Measurements from ENCODE around the gene ZCCHC2. TPM values are rescaled to one million over a fixed set of nuclear protein-coding genes. Genes with fewer than 3 reads are reported as not detected.
A peak's percentile ranks its signal among the peaks of the same experiment; 100 is the strongest.

The ZCCHC2 gene
- total and polyA plus RNA-seq, 2 of the 13 experiments (the other 11 are each of a cell fraction or from before 2014, with no cell fraction given) = 62.5 to 76.1 TPM

DNA sequence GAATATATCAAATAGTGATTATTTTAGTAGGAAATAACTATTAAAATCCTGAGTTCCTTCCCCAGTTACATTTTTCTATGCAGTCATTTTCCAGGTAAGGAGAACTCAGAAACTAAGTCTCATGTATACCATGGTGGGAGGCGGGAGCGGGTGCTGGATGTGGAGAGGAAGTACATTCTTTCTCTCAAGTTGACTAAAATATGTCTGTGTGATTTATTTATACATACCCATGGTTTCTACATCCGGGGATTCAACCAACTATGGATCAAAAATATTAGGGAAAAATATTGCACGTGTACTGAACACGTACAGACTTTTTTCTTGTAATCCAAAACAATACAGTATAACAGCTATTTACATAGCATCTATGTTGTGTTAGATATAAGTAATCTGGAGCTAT lies 6.8 kb downstream of the ZCCHC2 start:
- peak overlapping the region in 1 of 3 experiments; percentile 22; a peak in 1 of 6 replicates for H3K4me3 ChIP-seq (replicated peaks in 1 of 3; ENCODE audit: insufficient read depth in 1 of 3, low read depth in 2 of 3, low read length in 3 of 3)
- H3K9me3 ChIP-seq (ENCODE audit: low read length) = no peaks in the 10 kb centered on the region
- H3K4me2 ChIP-seq (ENCODE audit: low read depth, low read length) = peak overlapping the region; percentile 58
- ATAC-seq = no peak
- no TSS peak for BruUV-seq (replicated peaks)
- TF ChIP-seq FOXM1 (CRISPR knock-in tag; IDR thresholded peaks at IDR 0.05) (no peak), CBX1 (IDR thresholded peaks at IDR 0.05; ENCODE audit: low read depth) (no peak), HDAC1 (CRISPR knock-in tag; IDR thresholded peaks at IDR 0.05) (no peak), ZBTB42 (CRISPR knock-in tag; IDR thresholded peaks at IDR 0.05) (no peak), ZNF577 (CRISPR knock-in tag; IDR thresholded peaks at IDR 0.05; ENCODE audit: borderline replicate concordance, low read depth) (no peak), ARID2 (CRISPR knock-in tag; IDR thresholded peaks at IDR 0.05; ENCODE audit: borderline replicate concordance) (no peak), ZNF781 (CRISPR knock-in tag; IDR thresholded peaks at IDR 0.05; ENCODE audit: borderline replicate concordance, not compliant biosample characterization) (no peak), ZNF839 (CRISPR knock-in tag; IDR thresholded peaks at IDR 0.05; ENCODE audit: borderline replicate concordance) (no peak), ZC3H13 (CRISPR knock-in tag; IDR thresholded peaks at IDR 0.05) (no peak), ZSCAN21 (CRISPR knock-in tag; IDR thresholded peaks at IDR 0.05; ENCODE audit: borderline replicate concordance) (no peak)
- TF ChIP-seq, protein P1, sequence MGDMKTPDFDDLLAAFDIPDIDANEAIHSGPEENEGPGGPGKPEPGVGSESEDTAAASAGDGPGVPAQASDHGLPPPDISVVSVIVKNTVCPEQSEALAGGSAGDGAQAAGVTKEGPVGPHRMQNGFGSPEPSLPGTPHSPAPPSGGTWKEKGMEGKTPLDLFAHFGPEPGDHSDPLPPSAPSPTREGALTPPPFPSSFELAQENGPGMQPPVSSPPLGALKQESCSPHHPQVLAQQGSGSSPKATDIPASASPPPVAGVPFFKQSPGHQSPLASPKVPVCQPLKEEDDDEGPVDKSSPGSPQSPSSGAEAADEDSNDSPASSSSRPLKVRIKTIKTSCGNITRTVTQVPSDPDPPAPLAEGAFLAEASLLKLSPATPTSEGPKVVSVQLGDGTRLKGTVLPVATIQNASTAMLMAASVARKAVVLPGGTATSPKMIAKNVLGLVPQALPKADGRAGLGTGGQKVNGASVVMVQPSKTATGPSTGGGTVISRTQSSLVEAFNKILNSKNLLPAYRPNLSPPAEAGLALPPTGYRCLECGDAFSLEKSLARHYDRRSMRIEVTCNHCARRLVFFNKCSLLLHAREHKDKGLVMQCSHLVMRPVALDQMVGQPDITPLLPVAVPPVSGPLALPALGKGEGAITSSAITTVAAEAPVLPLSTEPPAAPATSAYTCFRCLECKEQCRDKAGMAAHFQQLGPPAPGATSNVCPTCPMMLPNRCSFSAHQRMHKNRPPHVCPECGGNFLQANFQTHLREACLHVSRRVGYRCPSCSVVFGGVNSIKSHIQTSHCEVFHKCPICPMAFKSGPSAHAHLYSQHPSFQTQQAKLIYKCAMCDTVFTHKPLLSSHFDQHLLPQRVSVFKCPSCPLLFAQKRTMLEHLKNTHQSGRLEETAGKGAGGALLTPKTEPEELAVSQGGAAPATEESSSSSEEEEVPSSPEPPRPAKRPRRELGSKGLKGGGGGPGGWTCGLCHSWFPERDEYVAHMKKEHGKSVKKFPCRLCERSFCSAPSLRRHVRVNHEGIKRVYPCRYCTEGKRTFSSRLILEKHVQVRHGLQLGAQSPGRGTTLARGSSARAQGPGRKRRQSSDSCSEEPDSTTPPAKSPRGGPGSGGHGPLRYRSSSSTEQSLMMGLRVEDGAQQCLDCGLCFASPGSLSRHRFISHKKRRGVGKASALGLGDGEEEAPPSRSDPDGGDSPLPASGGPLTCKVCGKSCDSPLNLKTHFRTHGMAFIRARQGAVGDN (CRISPR knock-in tag; IDR thresholded peaks at IDR 0.05) = no peak
- in situ Hi-C loops (cut with HindIII; ENCODE audit: extremely low pct_ligation_motif_present, low pct_unique_long_range_greater_than_20kb) (loop anchor here (10.0 kb wide), 1 partner anchor 75 kb away; no protein-coding TSS in a partner anchor), intact Hi-C loops (cut with micrococcal nuclease; ENCODE audit: unreplicated experiment) (loop anchor here (10.0 kb wide), 1 partner anchor 345 kb away; the partner anchor contains the start of genes PIGN and RELCH)
- H3K27ac ChIP-seq (ENCODE audit: extremely low read length, insufficient read depth, low read length) = no peak overlapping the region
- H3K9ac ChIP-seq (ENCODE audit: insufficient read depth, low read depth, low read length) = no peak overlapping the region
- POLR2A ChIA-PET = no interaction called here
- H3K27me3 ChIP-seq (ENCODE audit: control insufficient read depth in 1 of 2, insufficient read depth in 2 of 2, low read length in 2 of 2) = no peaks in the 10 kb centered on the region; a peak in 1 of 5 replicates
- no peak for FAIRE-seq
- WGBS (ENCODE audit: low lambda C conversion rate) = 88% methylated on average over 5 of the region's 5 CpGs
- H3K4me1 ChIP-seq (ENCODE audit: insufficient read depth, low read length) = peaks cover 76% of the 10 kb centered on the region
- peaks cover 6% of the 10 kb centered on the region for H4K20me1 ChIP-seq (ENCODE audit: insufficient read depth, low read length)
- H3K36me3 ChIP-seq (replicated peaks in 1 of 2; ENCODE audit: control insufficient read depth in 1 of 2, insufficient read depth in 2 of 2, low read length in 2 of 2) = peaks cover under 1 to 13% of the 10 kb centered on the region in 2 experiments; a peak in 1 of 5 replicates
- peaks cover 97% of the 10 kb centered on the region for H3K79me2 ChIP-seq (ENCODE audit: insufficient read depth, low read length)
- no peak for DNase-seq (ENCODE audit: low spot score)
- no peak overlapping the region for H2AFZ ChIP-seq (ENCODE audit: low read length)
- CTCF ChIA-PET (ENCODE audit: low intra/inter-chr PET ratio, low total read pairs) = no interaction called here
